Testis (tissue), 3 donors: ENCODE results near the gene SRGAP1. TPM values are rescaled to one million over a fixed set of nuclear protein-coding genes. Genes with fewer than 3 reads are reported as not detected.
A peak's percentile ranks its signal among the peaks of the same experiment; 100 is the strongest.

Experiments
- DNase-seq: peaks from one replicate; pipeline ENCODE4 v3.0.0-alpha.2; 2019
- H3K27ac ChIP-seq, 2 donors: fragments of 200-600 bp; sonication (generic); one replicate each; pipeline ENCODE4 v1.5.1; 2019
- H3K27me3 ChIP-seq: fragments of 200-600 bp; sonication (generic); one replicate; pipeline ENCODE4 v1.5.1; 2019
- H3K36me3 ChIP-seq: fragments of 200-600 bp; sonication (generic); one replicate; pipeline ENCODE4 v1.5.1; 2017; ENCODE audit warnings: low read depth; ENCODE audit errors: missing control alignments
- H3K4me1 ChIP-seq: fragments of 200-600 bp; sonication (generic); one replicate; pipeline ENCODE4 v1.5.1; 2019
- H3K4me3 ChIP-seq, 2 donors: fragments of 200-600 bp; sonication (generic); one replicate each; pipeline ENCODE4 v1.5.1; 2017 to 2019
- H3K9me3 ChIP-seq: fragments of 200-600 bp; sonication (generic); one replicate; pipeline ENCODE4 v1.5.1; 2017
- CTCF ChIP-seq, 3 experiments: fragments of 450-650 bp in 2 of 3; fragments of 200-600 bp in 1 of 3; sonication (generic) in 1 of 3; IDR thresholded peaks; one replicate each; pipeline ENCODE4 v1.5.1; 2016 to 2019; ENCODE audit warnings: antibody characterized with exemption in 3 of 3, mild to moderate bottlenecking in 2 of 3, moderate library complexity in 1 of 3
- POLR2A ChIP-seq: fragments of 450-650 bp; IDR thresholded peaks from one replicate; pipeline ENCODE4 v1.6.1; 2017; ENCODE audit warnings: antibody characterized with exemption, mild to moderate bottlenecking, moderate library complexity
- WGBS, 2 donors: methylation state at CpG; one replicate each; pipeline ENCODE4 v1.1.5; 2018; 5-methylcytosine and 5-hydroxymethylcytosine counted together
- intact Hi-C: fragments of 100-400 bp; cut with DNase I; formaldehyde crosslinking; loops from one replicate; pipeline ENCODE4 v1.15.1; 2023; ENCODE audit warnings: low total_unique reads
- polyA plus RNA-seq: library from polyadenylated mRNA; stranded (reverse); fragments of 350-450 nt; fragmentation: Illumina TruSeq; extraction: RNeasy Lipid Tissue Mini Kit (QIAGEN cat#74804); gene quantifications from one replicate; pipeline ENCODE4 v1.2.3, GENCODE V29; 2014; ENCODE audit warnings: low read depth, low replicate concordance; ENCODE audit not compliant: insufficient read depth
- total RNA-seq, 2 donors: library from RNA; depleted of rRNA; stranded (reverse); fragments of >200 nt; gene quantifications; one replicate each; pipeline ENCODE4 v1.2.3, GENCODE V29; 2016

SRGAP1 gene
- total and polyA plus RNA-seq, 3 donors from 2014 or later = 9.4 to 47.2 (median 26.9) TPM

GRCh38 chr12:63820427-63820826 lies 24.1 kb upstream of the SRGAP1 start:
- Histone ChIP-seq H3K9me3 (no peaks in the 10 kb centered on the region), H3K4me1 (no peaks in the 10 kb centered on the region), H3K27me3 (no peaks in the 10 kb centered on the region), H3K27ac (no peak overlapping the region), H3K4me3 (no peak overlapping the region), H3K36me3 (no peaks in the 10 kb centered on the region)
- TF ChIP-seq POLR2A = no peak
- TF ChIP-seq CTCF (IDR thresholded peaks at IDR 0.05) = no peak
- 61 to 83% methylated on average over 1 of the region's 1 CpG for WGBS, 2 donors
- intact Hi-C loops = no loop called here
- no peak for DNase-seq

GRCh38 chr12:63821781-63822251 lies 22.7 kb upstream of the SRGAP1 start:
- Histone ChIP-seq H3K27ac (peak overlapping the region in 1 of 2 donors; percentile 39), H3K4me3 (peak overlapping the region; percentile 58 to 61), H3K27me3 (no peaks in the 10 kb centered on the region), H3K4me1 (no peaks in the 10 kb centered on the region), H3K9me3 (no peaks in the 10 kb centered on the region), H3K36me3 (no peaks in the 10 kb centered on the region)
- peak; percentile 77 for DNase-seq
- intact Hi-C loops = no loop called here
- TF ChIP-seq CTCF (IDR thresholded peaks at IDR 0.05) (no peak), POLR2A (no peak)
- 7 to 15% methylated on average over 38 of the region's 38 CpGs for WGBS, 2 donors

- Histone ChIP-seq H3K4me3 (peak overlapping the region; percentile 58 to 61), H3K27me3 (no peaks in the 10 kb centered on the region), H3K9me3 (no peaks in the 10 kb centered on the region), H3K27ac (no peak overlapping the region), H3K4me1 (no peaks in the 10 kb centered on the region), H3K36me3 (no peaks in the 10 kb centered on the region)
- DNase-seq = no peak
- 30 to 54% methylated on average over 6 of the region's 6 CpGs for WGBS, 2 donors
- TF ChIP-seq POLR2A = no peak
- TF ChIP-seq CTCF (IDR thresholded peaks at IDR 0.05) = no peak
- intact Hi-C loops = no loop called here
Measured at GRCh38 chr12:63822352-63822751, 22.1 kb upstream of the SRGAP1 start.

- Histone ChIP-seq H3K4me1 (no peaks in the 10 kb centered on the region), H3K27me3 (no peaks in the 10 kb centered on the region), H3K27ac (no peak overlapping the region), H3K36me3 (no peaks in the 10 kb centered on the region), H3K4me3 (no peak overlapping the region), H3K9me3 (no peaks in the 10 kb centered on the region)
- WGBS, 2 donors = 64 to 88% methylated on average over 6 of the region's 6 CpGs
- DNase-seq = no peak
- TF ChIP-seq POLR2A = no peak
- no peak for TF ChIP-seq CTCF (IDR thresholded peaks at IDR 0.05)
- intact Hi-C loops = no loop called here
Measured at GRCh38 chr12:63823040-63823439, 21.5 kb upstream of the SRGAP1 start.

- Histone ChIP-seq H3K4me1 (no peaks in the 10 kb centered on the region), H3K27ac (no peak overlapping the region), H3K36me3 (no peaks in the 10 kb centered on the region), H3K9me3 (no peaks in the 10 kb centered on the region), H3K4me3 (no peak overlapping the region), H3K27me3 (no peaks in the 10 kb centered on the region)
- no peak for DNase-seq
- TF ChIP-seq POLR2A (no peak), CTCF (IDR thresholded peaks at IDR 0.05) (peak; percentile 31 to 65 (median 60))
- WGBS, 2 donors = 35 to 38% methylated on average over 4 of the region's 4 CpGs
- intact Hi-C loops = no loop called here
Measured at GRCh38 chr12:63826006-63826585, 18.4 kb upstream of the SRGAP1 start.
